Activated T-cell treated with anti-CD3 and anti-CD28 coated beads, Interleukin-2, amount 50 U/mL, for 48 hours (primary cell): ENCODE data around the gene KNOP1.
"Not testable (repeated sequence)": the region's sequence is repeated elsewhere in the genome, so short reads cannot be mapped to it uniquely, and the experiment has no call there.

ENCODE experiments used
- DNase-seq, 2 experiments: peaks; one replicate each; pipeline ENCODE4 v3.0.0-alpha.2; 2020

The KNOP1 gene

DNA sequence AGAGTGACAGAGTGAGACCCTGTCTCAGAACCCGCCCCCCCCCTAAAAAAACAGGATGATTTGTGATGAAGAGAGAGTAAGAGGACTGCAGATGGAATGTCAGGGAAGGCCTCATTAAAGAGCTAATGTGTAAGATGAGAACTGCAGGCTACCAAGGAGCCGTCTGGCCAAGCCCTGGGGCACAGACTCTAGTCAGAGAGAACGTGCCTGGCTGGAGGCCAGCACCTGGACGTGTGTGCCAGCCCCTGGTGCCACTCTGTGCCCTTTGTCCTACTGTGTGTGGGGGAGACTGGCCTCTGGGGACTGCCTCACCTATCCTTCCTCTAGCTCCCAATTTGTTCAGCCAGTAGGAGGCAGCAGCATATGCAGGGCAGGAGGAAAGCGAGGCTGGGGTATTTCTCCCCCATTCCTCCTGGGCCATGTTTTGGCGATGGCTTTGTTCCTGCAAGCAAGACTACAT lies 37.1 kb downstream of the KNOP1 start:
- DNase-seq: no peak

DNA sequence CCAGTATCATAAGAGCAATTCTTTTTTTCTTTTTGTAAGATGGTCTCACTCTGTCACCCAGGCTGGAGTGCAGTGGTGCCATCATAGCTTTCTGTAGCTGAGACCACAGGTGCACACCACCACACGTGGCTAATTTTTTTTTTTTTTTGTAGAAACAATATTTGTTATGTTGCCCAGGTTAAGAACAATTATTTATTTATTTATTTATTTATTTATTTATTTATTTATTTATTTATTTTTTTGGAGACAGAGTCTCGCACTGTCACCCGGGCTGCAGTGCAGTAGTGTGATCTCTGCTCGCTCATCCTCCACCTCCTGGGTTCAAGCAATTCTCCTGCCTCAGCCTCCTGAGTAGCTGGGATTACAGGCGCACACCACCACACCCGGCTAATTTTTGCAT lies 38.7 kb downstream of the KNOP1 start:
- not testable (repeated sequence) for DNase-seq

DNA sequence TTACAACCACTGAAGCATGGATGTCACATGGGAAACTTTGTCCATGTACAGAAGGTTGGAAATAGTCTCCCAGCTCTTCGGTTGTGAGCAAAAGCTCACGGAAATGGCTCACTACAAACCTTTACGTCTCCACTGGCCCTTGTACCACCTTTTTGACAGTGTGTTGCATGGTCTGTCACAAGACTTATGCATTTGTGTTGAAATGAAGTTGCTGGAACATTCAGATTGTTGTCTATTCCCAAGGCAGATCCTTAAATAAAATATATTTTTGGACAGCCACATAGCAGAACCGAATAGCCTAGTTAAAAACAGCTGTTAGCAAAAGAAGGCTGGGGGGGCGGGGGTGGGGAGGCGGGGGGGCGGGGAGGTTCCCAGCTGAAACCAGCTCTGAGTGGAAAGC lies 39.2 kb downstream of the KNOP1 start:
- no peak for DNase-seq

DNA sequence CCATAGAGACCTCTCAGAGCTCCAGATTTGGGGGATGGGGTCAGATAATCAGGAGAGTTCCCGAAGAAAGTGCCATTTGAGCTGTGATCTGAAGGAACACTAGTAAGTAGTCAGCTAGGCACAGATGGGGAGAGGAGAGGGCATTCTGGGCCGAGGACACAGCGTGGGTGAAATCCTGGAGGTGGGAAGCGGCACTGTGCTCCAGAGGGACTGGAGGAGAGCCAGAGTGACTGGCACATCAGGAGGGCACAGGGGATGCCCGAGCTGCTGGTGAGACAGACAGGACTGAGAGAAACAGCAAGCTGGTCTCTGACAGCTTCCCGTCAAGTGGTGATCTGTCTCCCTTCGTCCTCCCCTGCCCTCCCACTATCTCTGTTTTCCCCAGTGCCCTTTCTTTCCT lies 40.6 kb downstream of the KNOP1 start:
- DNase-seq: no peak

DNA sequence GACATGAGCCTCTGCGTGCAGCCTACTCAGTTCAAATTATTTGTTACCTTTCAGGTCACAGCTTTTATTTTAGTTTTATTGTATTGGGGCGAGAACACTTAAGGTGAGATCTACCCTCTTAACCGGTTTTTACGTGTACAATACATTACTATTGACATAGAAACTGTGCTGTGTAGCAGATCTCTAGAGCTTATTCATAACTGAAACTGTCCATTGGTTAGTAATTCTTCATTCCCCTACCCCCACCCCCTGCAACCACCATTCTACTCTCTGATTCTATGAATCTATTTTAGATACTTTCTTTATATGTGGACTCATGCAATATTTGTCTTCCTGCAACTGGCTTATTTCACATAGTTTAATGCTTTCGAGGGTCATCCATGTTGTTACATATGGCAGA lies 43.5 kb downstream of the KNOP1 start:
- no peak for DNase-seq

DNA sequence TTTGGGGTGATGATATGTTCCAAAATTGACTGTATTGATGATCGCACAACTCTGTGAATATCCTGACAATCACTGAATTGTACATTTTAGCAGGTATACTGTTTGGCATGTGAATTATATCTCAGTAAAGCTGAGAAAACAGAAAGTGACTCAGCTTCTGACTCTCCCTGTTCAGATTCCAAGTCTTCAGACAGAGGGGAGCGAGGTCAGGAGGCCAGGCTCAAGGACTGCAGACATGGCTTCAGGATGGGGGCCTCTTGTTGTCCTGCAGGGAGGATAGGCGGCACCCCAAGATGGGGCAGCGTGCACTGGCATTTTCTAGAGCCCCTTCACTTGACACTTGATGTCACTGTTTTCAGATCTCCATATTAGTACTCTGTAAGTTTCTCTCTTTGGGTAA lies 45.6 kb downstream of the KNOP1 start:
- DNase-seq: no peak

DNA sequence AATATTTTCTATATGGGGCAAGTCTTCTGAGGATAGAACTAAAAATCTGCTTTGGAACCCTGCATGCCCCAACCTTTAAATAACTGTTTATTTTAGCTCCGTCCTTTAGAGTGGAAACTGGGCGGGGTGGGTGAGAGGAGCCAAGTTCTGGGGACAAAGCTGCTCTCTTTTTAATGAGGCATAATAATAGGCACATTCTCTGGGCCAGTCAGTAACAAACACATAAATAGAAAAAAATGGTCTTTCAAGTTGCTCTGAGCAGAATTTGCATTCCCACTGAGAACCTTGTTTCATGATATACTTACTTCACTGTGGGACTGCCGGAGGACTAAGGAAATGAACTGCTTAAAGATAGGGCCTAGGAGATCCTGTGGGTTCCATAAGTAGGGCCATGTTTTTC lies 51.5 kb downstream of the KNOP1 start:
- DNase-seq: no peak

DNA sequence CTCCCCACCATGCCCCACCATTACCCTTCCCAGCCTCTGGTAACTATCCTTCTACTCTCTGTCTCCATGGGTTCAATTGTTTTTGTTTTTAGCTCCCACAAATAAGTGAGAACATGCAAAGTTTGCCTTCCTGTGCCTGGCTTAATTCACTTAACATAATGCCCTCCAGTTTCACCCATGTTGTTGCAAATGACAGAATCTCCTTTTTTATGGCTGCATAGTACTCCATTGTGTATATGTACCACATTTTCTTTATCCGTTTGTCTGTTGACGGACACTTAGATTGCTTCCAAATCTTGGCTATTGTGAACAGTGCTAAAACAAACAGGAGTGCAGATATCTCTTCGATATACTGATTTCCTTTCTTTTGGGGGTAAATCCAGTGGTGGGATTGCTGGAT lies 52.7 kb downstream of the KNOP1 start:
- not testable (repeated sequence) for DNase-seq

DNA sequence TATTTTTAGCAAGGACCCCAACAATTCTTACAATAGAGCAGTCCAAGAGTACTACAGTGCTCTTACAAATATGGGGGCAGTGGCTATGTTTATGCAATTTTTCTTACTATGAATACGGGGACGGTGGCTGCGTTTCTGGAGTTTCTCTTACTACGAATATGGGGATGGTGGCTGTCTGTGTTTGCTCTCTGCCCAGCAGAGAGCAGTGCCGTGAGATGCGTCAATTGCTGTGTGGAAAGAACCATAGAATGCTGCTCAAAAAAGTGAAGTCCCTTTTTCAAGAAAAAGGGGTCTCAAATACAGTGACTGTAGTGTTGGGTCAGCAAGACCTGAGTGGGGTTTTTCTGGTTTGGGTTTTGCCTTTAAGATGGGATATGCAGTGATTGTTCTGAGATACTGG lies 53.9 kb downstream of the KNOP1 start:
- DNase-seq: no peak

DNA sequence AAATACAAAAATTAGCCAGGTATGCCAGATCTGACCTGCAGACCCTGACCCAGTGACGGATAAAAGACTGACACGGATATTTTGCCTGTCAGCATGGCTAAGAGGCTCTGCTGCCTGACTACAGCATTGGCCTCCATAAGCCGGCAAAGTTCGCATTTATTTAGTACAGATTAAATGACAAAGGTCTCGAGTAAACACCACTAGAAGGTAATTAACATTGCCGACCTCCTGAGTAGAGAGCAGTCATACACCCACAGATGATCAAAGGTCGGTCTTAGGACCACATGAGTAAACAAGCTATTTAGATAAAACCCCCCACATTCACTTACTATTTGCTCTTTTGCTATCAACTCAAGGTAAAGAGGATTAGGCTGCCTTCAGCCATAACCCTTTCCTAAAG lies 55.7 kb downstream of the KNOP1 start:
- no peak for DNase-seq

DNA sequence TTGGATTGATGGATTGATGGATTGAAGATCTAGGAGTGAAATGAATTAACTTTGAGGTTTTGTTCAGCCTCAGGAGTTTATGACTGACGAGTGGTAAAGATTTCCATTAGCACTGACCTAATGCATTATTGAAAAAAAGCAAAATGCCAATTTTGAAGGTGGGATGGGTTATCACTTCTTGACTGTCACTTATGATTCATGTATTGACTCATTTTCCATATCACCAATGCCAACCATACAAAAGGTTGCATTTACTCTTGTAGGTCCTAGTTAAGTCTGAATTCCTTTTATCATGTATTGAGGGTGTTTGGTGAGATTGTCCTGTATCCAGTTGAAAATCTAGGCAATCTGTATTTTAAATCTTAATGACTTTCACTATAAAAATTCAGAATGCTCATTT lies 57.6 kb downstream of the KNOP1 start:
- DNase-seq: no peak

DNA sequence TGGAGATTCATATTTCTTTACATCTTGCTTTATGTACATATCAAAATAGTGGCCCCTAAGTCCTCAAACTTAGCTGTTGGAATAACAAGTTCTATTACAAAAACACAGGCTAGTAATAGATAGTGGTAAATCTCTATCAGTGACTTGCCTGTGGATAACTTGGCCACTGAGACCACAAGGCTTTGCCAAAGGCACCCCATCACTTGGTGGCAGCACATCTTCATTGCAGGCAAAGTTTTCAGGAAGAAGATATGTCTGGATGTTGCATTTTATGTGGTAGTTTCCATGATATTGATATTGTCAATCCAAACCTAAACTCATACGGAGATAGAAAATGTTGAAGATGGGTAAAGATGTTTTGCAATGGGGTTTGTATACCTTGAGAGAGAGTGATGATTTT lies 58.5 kb downstream of the KNOP1 start:
- DNase-seq: no peak

DNA sequence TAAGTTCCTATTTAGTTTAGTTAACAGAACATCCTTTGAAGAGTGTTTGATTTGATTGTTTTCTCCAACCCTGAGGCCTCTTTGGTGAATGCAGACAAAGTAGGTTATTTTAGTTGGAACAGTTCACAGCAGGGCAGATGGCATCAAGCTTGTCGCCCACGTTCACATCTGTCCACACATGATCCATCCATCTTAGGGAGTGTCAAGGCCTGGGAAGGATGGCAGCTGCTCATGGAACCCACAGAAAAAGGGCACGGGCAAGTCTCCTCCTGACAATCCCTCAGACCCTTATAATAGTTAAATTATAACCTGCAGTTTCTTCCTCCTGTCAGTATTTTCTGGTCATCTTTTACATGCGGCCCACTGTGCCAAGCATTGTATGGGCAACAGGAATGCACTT lies 60.2 kb downstream of the KNOP1 start:
- no peak for DNase-seq

DNA sequence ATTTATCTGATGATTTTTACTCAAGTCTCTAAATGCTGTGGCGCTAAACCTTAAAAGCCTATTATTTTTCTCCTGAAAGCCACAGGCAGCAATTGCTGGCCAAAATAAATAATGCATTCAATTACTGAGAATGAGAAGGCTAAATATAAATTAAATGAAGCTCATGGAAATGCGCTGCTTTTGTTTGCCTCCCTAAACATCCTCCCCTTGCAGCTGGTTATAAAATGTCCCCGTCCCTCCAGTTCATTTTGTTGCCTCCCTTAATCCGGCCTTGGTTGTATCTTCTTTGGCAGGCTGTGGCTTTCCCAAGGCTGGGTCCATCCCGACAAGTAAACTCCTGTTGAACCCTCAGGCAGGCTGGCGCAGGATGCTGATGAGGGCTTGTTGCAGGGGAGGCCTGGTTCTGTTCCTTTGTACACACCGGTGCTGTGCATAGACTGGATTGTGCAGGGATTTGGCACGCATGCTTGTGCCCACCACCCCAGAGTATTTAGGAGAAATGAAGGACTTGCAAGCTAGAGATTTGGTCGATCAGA lies 62.7 kb downstream of the KNOP1 start:
- no peak for DNase-seq

DNA sequence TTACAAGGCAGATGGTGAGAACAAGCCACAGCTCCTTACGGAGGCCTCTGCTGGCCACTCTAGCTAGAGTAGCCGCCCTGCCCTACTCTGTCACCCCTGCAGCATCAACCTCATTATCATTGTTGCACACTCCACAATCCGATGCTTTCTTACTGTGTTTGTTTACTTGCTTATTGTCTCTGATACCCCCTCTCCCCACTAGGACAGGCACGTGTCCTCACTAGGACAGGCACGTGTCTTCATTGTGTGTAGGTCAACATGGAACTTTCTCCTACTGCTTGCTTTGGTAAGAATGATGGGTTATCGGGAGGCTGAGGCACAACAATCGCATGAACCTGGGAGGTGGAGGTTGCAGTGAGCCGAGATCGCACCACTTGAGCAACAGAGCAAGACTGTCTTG lies 63.9 kb downstream of the KNOP1 start:
- no peak for DNase-seq
